GM18868 (cell line): ENCODE measurements around the gene METTL2A.
A peak's percentile ranks its signal among the peaks of the same experiment; 100 is the strongest.
"Not testable (repeated sequence)": the region's sequence is repeated elsewhere in the genome, so short reads cannot be mapped to it uniquely, and the experiment has no call there.

ENCODE experiments used
- ATAC-seq: cut with Tn5 transposase; IDR thresholded peaks from one replicate; pipeline ENCODE4 v1.9.1; 2021; ENCODE audit warnings: mild to moderate bottlenecking, moderate library complexity; ENCODE audit not compliant: unreplicated experiment

The METTL2A gene

GRCh38 chr17:62471380-62471880, 47.7 kb downstream of the METTL2A start:
- not testable (repeated sequence) for ATAC-seq

- not testable (repeated sequence) for ATAC-seq
Observed at GRCh38 chr17:62473030-62473982, 49.6 kb downstream of the METTL2A start.

- not testable (repeated sequence) for ATAC-seq
Observed at GRCh38 chr17:62477111-62477510, 53.4 kb downstream of the METTL2A start.

DNA sequence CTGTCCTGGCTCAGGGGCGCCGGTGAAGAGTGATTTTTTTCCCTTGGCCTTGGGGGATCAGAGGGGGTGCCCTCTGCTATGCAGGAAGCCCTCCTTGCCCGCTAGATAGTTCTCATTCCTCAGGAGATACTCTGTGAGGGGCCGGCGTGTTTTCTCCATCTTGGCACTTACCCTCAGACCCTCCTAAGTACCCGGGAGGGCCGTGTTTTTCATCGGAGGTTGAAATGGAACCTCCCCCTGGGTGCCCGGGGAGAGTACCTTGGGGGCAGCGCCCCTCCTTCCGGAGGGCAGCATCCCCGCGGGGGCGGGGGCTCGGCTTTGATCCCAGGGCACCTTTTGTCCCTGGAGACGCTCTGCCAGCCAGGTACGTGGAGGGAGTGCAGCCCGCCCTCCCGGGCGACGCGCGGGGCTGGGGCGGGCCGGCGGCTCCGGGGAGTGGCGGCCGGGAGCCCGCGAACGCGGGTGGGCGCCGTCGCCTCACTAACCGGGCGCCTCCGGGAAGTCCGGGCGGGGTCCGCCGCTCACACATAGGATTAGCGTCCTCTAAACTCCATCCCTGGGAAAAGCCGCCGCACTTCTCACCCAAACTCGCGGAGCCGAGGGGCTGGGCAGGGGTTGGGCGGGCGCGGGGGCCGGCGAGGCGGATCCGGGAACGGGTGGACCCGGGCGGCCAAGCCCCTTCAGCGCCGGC, 54.2 kb downstream of the METTL2A start:
- peak; percentile 21 for ATAC-seq

GRCh38 chr17:62478424-62478879, 54.8 kb downstream of the METTL2A start, which contains the start of gene TLK2:
Gene TLK2 (plus strand): TSS chr17:62478825. CDS start chr17:62481126, 2,301 bp downstream.
- ATAC-seq = peak; percentile 77

DNA sequence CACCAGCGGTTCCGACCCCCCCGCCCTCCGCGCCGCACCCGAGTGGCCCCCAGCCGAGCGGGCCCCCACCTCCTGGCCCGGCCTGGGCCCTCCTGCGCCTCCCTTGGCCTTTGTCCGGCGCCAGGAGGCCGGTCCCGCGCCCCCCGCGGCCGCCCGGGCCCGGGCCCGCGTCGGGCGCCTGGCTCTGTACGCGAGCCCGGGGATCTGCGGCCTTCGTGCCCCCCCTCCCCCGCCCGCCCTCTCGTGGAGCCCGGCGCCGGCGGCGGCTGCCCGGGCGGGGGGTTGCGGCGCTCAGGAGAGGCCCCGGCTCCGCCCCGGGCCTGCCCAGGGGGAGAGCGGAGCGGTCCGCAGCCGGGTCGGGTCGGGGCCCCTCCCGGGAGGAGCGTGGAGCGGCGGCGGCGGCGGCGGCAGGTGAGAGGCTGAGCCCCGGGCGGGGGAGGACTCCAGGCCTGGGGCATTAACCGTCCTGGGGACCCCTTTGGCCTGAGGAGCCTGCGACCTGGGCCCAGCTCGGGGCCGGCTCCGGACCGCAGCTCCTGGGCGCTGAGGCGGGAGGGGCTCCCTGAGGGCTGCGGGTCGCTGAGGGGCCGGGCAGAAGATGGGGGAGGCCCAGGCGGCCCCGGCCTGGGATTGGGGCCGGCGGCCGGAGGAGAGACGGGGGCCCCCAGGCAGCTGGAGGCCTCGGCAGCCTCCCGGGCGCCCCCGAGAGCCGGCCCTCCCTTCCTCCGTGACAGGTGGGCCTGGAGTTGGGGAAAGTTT, 55.4 kb downstream of the METTL2A start:
- ATAC-seq = peak; percentile 34

GRCh38 chr17:62479639-62480258, 56.1 kb downstream of the METTL2A start:
- ATAC-seq = not testable (repeated sequence)

DNA sequence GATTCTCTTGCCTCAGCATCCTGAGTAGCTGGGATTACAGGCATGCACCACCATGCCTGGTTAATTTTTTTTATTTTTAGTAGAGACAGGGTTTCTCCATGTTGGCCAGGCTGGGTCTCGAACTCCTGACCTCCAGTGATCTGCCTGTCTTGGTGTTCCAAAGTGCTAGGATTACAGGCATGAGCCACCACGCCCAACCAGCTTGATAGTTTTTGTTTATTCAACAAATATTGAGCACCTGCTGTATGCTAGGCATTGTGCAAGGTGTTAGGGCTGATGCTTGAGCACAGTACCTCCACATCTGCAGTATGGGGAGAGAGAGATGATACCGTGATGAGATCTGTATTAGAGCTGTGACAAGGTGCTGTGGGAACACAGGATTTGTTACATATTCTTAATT, 58.9 kb downstream of the METTL2A start:
- ATAC-seq = not testable (repeated sequence)

DNA sequence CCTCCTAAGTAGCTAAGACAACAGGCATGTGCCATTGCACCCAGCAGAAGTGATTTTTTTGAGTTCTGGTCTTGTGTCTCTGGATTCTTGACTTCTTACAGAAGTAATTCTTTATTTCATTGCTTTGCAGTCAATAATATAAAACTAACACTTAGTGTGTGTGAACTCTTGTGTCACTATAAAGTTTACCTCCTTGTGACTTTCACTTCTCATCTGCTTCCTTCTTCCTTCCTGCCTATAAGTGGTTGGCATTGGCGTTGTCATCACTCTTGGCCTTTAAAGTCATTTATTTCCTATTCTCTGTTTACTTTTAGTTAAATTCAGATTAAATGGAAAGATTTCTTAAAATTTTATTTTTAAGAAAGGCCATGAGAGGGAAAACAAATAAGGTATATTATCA, 67.3 kb downstream of the METTL2A start:
- ATAC-seq = not testable (repeated sequence)

- not testable (repeated sequence) for ATAC-seq
Observed at GRCh38 chr17:62493049-62493655, 69.5 kb downstream of the METTL2A start.

GRCh38 chr17:62494073-62494472, 70.4 kb downstream of the METTL2A start:
- ATAC-seq = not testable (repeated sequence)

GRCh38 chr17:62496344-62496743, 72.6 kb downstream of the METTL2A start:
- ATAC-seq = not testable (repeated sequence)

- not testable (repeated sequence) for ATAC-seq
Observed at GRCh38 chr17:62498796-62499195, 75.1 kb downstream of the METTL2A start.
